HCT116 (cell line): ENCODE measurements around the gene FAM120A. TPM values are rescaled to one million over a fixed set of nuclear protein-coding genes. Genes with fewer than 3 reads are reported as not detected.

ENCODE experiments used
- ATAC-seq: fragments of 200-7000 bp; cut with Tn5 transposase; 2 replicates; pipeline ENCODE4 v1.9.1; 2020; ENCODE audit warnings: mild to moderate bottlenecking, moderate library complexity
- BruUV-seq: library from RNA; stranded (reverse); fragments of 400-500 nt; replicated peaks from 2 replicates; lab custom pipeline; 2021; lab: Mats Ljungman, UMichigan
- CTCF ChIA-PET: fragments of 300-600 bp; sonication (Branson Sonifier 250); formaldehyde crosslinking; loops from one replicate; lab custom pipeline; 2021; ENCODE audit warnings: antibody characterized with exemption; lab: Charles Lee
- POLR2A ChIA-PET: fragments of 300-600, 350-600 bp; sonication (Branson Sonifier 250); formaldehyde crosslinking; loops from one replicate; lab custom pipeline; 2021; ENCODE audit warnings: antibody characterized with exemption; lab: Charles Lee
- RAD21 ChIA-PET, 2 experiments: fragments of 300-600 bp; sonication (Branson Sonifier 250); formaldehyde crosslinking; loops; one replicate each; lab custom pipeline; 2023; ENCODE audit warnings: low total read pairs in 2 of 2; ENCODE audit not compliant: uncharacterized antibody in 2 of 2, unreplicated experiment in 2 of 2, low non-redundant PET in 1 of 2; lab: Charles Lee
- DNase-seq: peaks from one replicate; pipeline ENCODE4 v3.0.0-alpha.2; 2010; ENCODE audit warnings: low read depth, low spot score
- H2AFZ ChIP-seq: fragments of 200-600 bp; shearing (Covaris generic), sonication (generic); 2 replicates; pipeline ENCODE4 v1.6.1; 2017; ENCODE audit warnings: low read depth, mixed run types, mixed read lengths, antibody characterized with exemption, low read length; ENCODE audit not compliant: poor library complexity, severe bottlenecking
- H3K27ac ChIP-seq: 2 replicates; pipeline ENCODE4 v1.5.1; 2012; ENCODE audit warnings: low read depth, low read length
- H3K27me3 ChIP-seq: fragments of 200-600 bp; sonication (generic); 2 replicates; pipeline ENCODE4 v1.6.1; 2016; ENCODE audit warnings: mixed run types, low read length, mixed read lengths; ENCODE audit not compliant: insufficient read depth
- H3K36me3 ChIP-seq, 2 experiments: fragments of 200-500 bp in 1 of 2; fragments of 200-600 bp in 1 of 2; sonication (Bioruptor generic) in 1 of 2; sonication (generic) in 1 of 2; 2 replicates each; pipeline versions ENCODE4 v1.5.1 to v1.6.1; 2014 to 2016; ENCODE audit warnings: low read length in 2 of 2, inconsistent platforms in 1 of 2, mixed read lengths in 1 of 2, mixed run types in 1 of 2; ENCODE audit not compliant: insufficient read depth in 2 of 2, control insufficient read depth in 1 of 2
- H3K4me1 ChIP-seq, 2 experiments: fragments of 200-600 bp in 1 of 2; sonication (generic) in 1 of 2; 2 replicates each; pipeline versions ENCODE4 v1.5.1 to v1.6.1; 2012 to 2017; ENCODE audit warnings: low read length in 2 of 2, inconsistent platforms in 1 of 2, mild to moderate bottlenecking in 1 of 2, mixed read lengths in 1 of 2, mixed run types in 1 of 2, moderate library complexity in 1 of 2; ENCODE audit not compliant: insufficient read depth in 2 of 2, control insufficient read depth in 1 of 2
- H3K4me2 ChIP-seq: fragments of 200-600 bp; sonication (generic); 2 replicates; pipeline ENCODE4 v1.6.1; 2017; ENCODE audit warnings: mixed run types, low read length, mixed read lengths
- H3K4me3 ChIP-seq, 2 experiments: fragments of 200-600 bp in 1 of 2; sonication (generic) in 1 of 2; replicated peaks in 1 of 2; 2 replicates each; pipeline ENCODE4 v1.5.1; 2011 to 2016; ENCODE audit warnings: low read length in 2 of 2, control low read depth in 1 of 2, low read depth in 1 of 2, mild to moderate bottlenecking in 1 of 2, mixed read lengths in 1 of 2, mixed run types in 1 of 2
- H3K79me2 ChIP-seq: fragments of 200-600 bp; sonication (generic); 2 replicates; pipeline ENCODE4 v1.6.1; 2017; ENCODE audit warnings: mild to moderate bottlenecking, mixed run types, low read length, moderate library complexity, mixed read lengths; ENCODE audit not compliant: insufficient read depth
- H3K9ac ChIP-seq: fragments of 200-600 bp; sonication (generic); 2 replicates; pipeline ENCODE4 v1.6.1; 2016; ENCODE audit warnings: low read length, mixed read lengths
- H3K9me2 ChIP-seq: fragments of 200-600 bp; sonication (generic), shearing (Covaris generic); 2 replicates; pipeline ENCODE4 v1.6.1; 2017; ENCODE audit warnings: mixed run types, mild to moderate bottlenecking, moderate library complexity; ENCODE audit not compliant: insufficient read depth
- H3K9me3 ChIP-seq, 2 experiments: fragments of 200-500 bp in 1 of 2; fragments of 200-600 bp in 1 of 2; sonication (Bioruptor generic) in 1 of 2; sonication (generic) in 1 of 2; 2 replicates each; pipeline ENCODE4 v1.6.1; 2014 to 2017; ENCODE audit warnings: low read length in 2 of 2, mixed read lengths in 2 of 2, inconsistent platforms in 1 of 2, low read depth in 1 of 2, mild to moderate bottlenecking in 1 of 2, mixed run types in 1 of 2, moderate library complexity in 1 of 2; ENCODE audit not compliant: control insufficient read depth in 1 of 2, insufficient read depth in 1 of 2
- H4K20me1 ChIP-seq: fragments of 200-600 bp; sonication (generic), shearing (Covaris generic); 2 replicates; pipeline ENCODE4 v1.6.1; 2017; ENCODE audit warnings: mixed run types, mild to moderate bottlenecking, moderate library complexity; ENCODE audit not compliant: insufficient read depth
- CBX3 ChIP-seq: IDR thresholded peaks from 2 replicates; pipeline ENCODE4 v1.6.1; 2012; ENCODE audit warnings: low read depth
- CEBPB ChIP-seq: IDR thresholded peaks from 2 replicates; pipeline ENCODE4 v1.6.1; 2012; ENCODE audit warnings: low read depth
- EGR1 ChIP-seq: IDR thresholded peaks from 2 replicates; pipeline ENCODE4 v1.6.1; 2012; ENCODE audit warnings: low read depth
- ELF1 ChIP-seq: IDR thresholded peaks from 2 replicates; pipeline ENCODE4 v1.6.1; 2012; ENCODE audit warnings: low read depth, borderline replicate concordance
- EZH2 ChIP-seq: fragments of 200-600 bp; sonication (generic); IDR thresholded peaks from 2 replicates; pipeline ENCODE4 v1.6.1; 2017; ENCODE audit warnings: antibody characterized with exemption, mixed run types
- EZH2phosphoT487 ChIP-seq: fragments of 200-600 bp; IDR thresholded peaks from 2 replicates; pipeline ENCODE4 v1.6.1; 2018; ENCODE audit warnings: antibody characterized with exemption, borderline replicate concordance
- FOSL1 ChIP-seq: IDR thresholded peaks from 2 replicates; pipeline ENCODE4 v1.6.1; 2012; ENCODE audit warnings: low read depth
- POLR2A ChIP-seq: IDR thresholded peaks from 2 replicates; pipeline ENCODE4 v1.7.0; 2011; ENCODE audit warnings: borderline replicate concordance; ENCODE audit not compliant: insufficient read depth, insufficient read length; ENCODE audit errors: extremely low read depth
- POLR2AphosphoS5 ChIP-seq: IDR thresholded peaks from 2 replicates; pipeline ENCODE4 v1.6.1; 2011; ENCODE audit warnings: mild to moderate bottlenecking, low read depth, low read length, moderate library complexity
- RAD21 ChIP-seq: IDR thresholded peaks from 2 replicates; pipeline ENCODE4 v1.6.1; 2012; ENCODE audit warnings: low read depth, mild to moderate bottlenecking
- REST ChIP-seq: IDR thresholded peaks from 2 replicates; pipeline ENCODE4 v1.6.1; 2012; ENCODE audit warnings: low read depth
- TCF7L2 ChIP-seq: IDR thresholded peaks from 2 replicates; pipeline ENCODE4 v1.7.0; 2011; ENCODE audit warnings: borderline replicate concordance, inconsistent platforms; ENCODE audit not compliant: insufficient read depth, insufficient read length; ENCODE audit errors: extremely low read depth
- YY1 ChIP-seq: IDR thresholded peaks from 2 replicates; pipeline ENCODE4 v1.6.1; 2011; ENCODE audit warnings: low read length, low read depth, moderate library complexity, mild to moderate bottlenecking; ENCODE audit not compliant: insufficient replicate concordance; ENCODE audit errors: extremely low read depth
- ZFX ChIP-seq: fragments of 450-650 bp; IDR thresholded peaks from 2 replicates; pipeline ENCODE4 v1.6.1; 2017
- intact Hi-C: fragments of 100-400 bp; cut with micrococcal nuclease; formaldehyde crosslinking; loops from 2 replicates; pipeline ENCODE4 v1.10.0; 2022
- total RNA-seq: library from RNA; stranded (reverse); gene quantifications from one replicate; pipeline ENCODE4 v1.2.1, GENCODE V29; 2021; ENCODE audit not compliant: unreplicated experiment
- TF ChIP-seq, protein P1 (sequence below): IDR thresholded peaks from 2 replicates; pipeline ENCODE4 v1.6.1; 2012
- TF ChIP-seq, protein P2 (sequence below): IDR thresholded peaks from 2 replicates; pipeline ENCODE4 v1.6.1; 2011; ENCODE audit warnings: mild to moderate bottlenecking, low read length, moderate library complexity; ENCODE audit not compliant: insufficient replicate concordance; ENCODE audit errors: extremely low read depth
- TF ChIP-seq, protein P3 (sequence below), 3 experiments: fragments of 200-600 bp in 1 of 3; sonication (generic) in 1 of 3; IDR thresholded peaks in 2 of 3; conservative IDR thresholded peaks in 1 of 3; 2 replicates each; pipeline ENCODE4 v1.5.1; 2012 to 2017; ENCODE audit warnings: low read depth in 2 of 3, low read length in 2 of 3, antibody characterized with exemption in 1 of 3, borderline replicate concordance in 1 of 3, control low read depth in 1 of 3, mild to moderate bottlenecking in 1 of 3, mixed read lengths in 1 of 3, mixed run types in 1 of 3, moderate library complexity in 1 of 3; ENCODE audit not compliant: insufficient read depth in 1 of 3

Gene FAM120A
- total RNA-seq, 1 experiment from 2014 or later = 122 TPM

GRCh38 chr9:93566408-93567270 is 115.2 kb downstream of the FAM120A start:
- intact Hi-C loops = loop anchor here (1.0 to 10.0 kb wide), 5 partner anchors 113 to 562 kb away; partner anchors contain the start of gene FAM120AOS
- DNase-seq (peak; percentile 86), ATAC-seq (peak; percentile 98)
- POLR2A ChIA-PET = interaction anchor here (1.0 to 1.6 kb wide), 3 partner anchors 9 to 12 kb away, joined by 3 to 8 read pairs (median 4); no protein-coding TSS in a partner anchor
- peak overlapping the region; percentile 74 for H3K27ac ChIP-seq
- H3K27me3 ChIP-seq = no peaks in the 10 kb centered on the region
- peak overlapping the region; percentile 78 for H3K4me2 ChIP-seq
- H3K79me2 ChIP-seq = no peaks in the 10 kb centered on the region
- peaks cover 0 to 4% of the 10 kb centered on the region in 2 experiments; a peak in 1 of 4 replicates for H3K9me3 ChIP-seq
- H3K9ac ChIP-seq = peak overlapping the region; percentile 74
- H3K4me1 ChIP-seq = peaks cover 4 to 12% of the 10 kb centered on the region in 2 experiments; a peak in 2 of 4 replicates
- no peaks in the 10 kb centered on the region for H4K20me1 ChIP-seq
- H3K36me3 ChIP-seq = peaks cover 18 to 20% of the 10 kb centered on the region in 2 experiments; a peak in 3 of 4 replicates
- no peak overlapping the region for H2AFZ ChIP-seq
- H3K4me3 ChIP-seq = peak overlapping the region; percentile 67 to 70
- no peaks in the 10 kb centered on the region for H3K9me2 ChIP-seq
- CTCF ChIA-PET = interaction anchor here (0.7 to 1.8 kb wide), 18 partner anchors 10 to 662 kb away, joined by 3 to 12 read pairs (median 4); partner anchors contain the start of gene FAM120AOS
- RAD21 ChIA-PET = interaction anchor here (0.5 to 0.6 kb wide), 2 partner anchors 264 to 461 kb away, joined by 3 read pairs; no protein-coding TSS in a partner anchor
- BruUV-seq = TSS peak; percentile 65
- TF ChIP-seq CEBPB (no peak), REST (no peak), CBX3 (no peak), TCF7L2 (no peak), POLR2A (peak; percentile 22), EZH2 (no peak), RAD21 (peak; percentile 80), ZFX (peak; percentile 86), YY1 (peak; percentile 62), EZH2phosphoT487 (no peak), ELF1 (no peak), FOSL1 (no peak), POLR2AphosphoS5 (peak; percentile 96), EGR1 (0 out of 2 replicates have a peak, but pooled peaks have one; percentile 36)
- TF ChIP-seq, protein P1, sequence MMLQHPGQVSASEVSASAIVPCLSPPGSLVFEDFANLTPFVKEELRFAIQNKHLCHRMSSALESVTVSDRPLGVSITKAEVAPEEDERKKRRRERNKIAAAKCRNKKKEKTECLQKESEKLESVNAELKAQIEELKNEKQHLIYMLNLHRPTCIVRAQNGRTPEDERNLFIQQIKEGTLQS = no peak
- TF ChIP-seq, protein P2, sequence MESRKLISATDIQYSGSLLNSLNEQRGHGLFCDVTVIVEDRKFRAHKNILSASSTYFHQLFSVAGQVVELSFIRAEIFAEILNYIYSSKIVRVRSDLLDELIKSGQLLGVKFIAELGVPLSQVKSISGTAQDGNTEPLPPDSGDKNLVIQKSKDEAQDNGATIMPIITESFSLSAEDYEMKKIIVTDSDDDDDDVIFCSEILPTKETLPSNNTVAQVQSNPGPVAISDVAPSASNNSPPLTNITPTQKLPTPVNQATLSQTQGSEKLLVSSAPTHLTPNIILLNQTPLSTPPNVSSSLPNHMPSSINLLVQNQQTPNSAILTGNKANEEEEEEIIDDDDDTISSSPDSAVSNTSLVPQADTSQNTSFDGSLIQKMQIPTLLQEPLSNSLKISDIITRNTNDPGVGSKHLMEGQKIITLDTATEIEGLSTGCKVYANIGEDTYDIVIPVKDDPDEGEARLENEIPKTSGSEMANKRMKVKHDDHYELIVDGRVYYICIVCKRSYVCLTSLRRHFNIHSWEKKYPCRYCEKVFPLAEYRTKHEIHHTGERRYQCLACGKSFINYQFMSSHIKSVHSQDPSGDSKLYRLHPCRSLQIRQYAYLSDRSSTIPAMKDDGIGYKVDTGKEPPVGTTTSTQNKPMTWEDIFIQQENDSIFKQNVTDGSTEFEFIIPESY = no peak
- TF ChIP-seq, protein P3, sequence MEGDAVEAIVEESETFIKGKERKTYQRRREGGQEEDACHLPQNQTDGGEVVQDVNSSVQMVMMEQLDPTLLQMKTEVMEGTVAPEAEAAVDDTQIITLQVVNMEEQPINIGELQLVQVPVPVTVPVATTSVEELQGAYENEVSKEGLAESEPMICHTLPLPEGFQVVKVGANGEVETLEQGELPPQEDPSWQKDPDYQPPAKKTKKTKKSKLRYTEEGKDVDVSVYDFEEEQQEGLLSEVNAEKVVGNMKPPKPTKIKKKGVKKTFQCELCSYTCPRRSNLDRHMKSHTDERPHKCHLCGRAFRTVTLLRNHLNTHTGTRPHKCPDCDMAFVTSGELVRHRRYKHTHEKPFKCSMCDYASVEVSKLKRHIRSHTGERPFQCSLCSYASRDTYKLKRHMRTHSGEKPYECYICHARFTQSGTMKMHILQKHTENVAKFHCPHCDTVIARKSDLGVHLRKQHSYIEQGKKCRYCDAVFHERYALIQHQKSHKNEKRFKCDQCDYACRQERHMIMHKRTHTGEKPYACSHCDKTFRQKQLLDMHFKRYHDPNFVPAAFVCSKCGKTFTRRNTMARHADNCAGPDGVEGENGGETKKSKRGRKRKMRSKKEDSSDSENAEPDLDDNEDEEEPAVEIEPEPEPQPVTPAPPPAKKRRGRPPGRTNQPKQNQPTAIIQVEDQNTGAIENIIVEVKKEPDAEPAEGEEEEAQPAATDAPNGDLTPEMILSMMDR (IDR thresholded peaks at IDR 0.05 in 2 of 3, conservative IDR thresholded peaks at IDR 0.05 in 1 of 3; ENCODE audit: borderline replicate concordance in 1 of 3, insufficient read depth in 1 of 3, low read depth in 2 of 3, low read length in 2 of 3) = peak; percentile 74 to 93 (median 87)
